MG63 (cell line): ENCODE data around the gene IL12A. TPM values are rescaled to one million over a fixed set of nuclear protein-coding genes. Genes with fewer than 3 reads are reported as not detected.

Source experiments
- DNase-seq: peaks from one replicate; pipeline ENCODE4 v3.0.0-alpha.2; 2020
- H3K27me3 ChIP-seq: fragments of 250-450 bp; sonication (Bioruptor Pico); 2 replicates; pipeline ENCODE4 v1.5.1; 2020; ENCODE audit warnings: mild to moderate bottlenecking, moderate library complexity
- H3K36me3 ChIP-seq: fragments of 250-450 bp; sonication (Bioruptor Pico); 2 replicates; pipeline ENCODE4 v1.5.1; 2020; ENCODE audit warnings: mild to moderate bottlenecking, moderate library complexity
- H3K4me3 ChIP-seq: fragments of 250-450 bp; sonication (Bioruptor Pico); 2 replicates; pipeline ENCODE4 v1.5.1; 2020; ENCODE audit warnings: mild to moderate bottlenecking, moderate library complexity
- H3K9me3 ChIP-seq: fragments of 250-450 bp; sonication (Bioruptor Pico); 2 replicates; pipeline ENCODE4 v1.5.1; 2020; ENCODE audit warnings: mild to moderate bottlenecking, moderate library complexity
- total RNA-seq: library from RNA; depleted of rRNA; stranded (reverse); fragments of >200 nt; shearing (Covaris generic); gene quantifications from 2 replicates; pipeline ENCODE4 v1.2.3, GENCODE V29; 2014; ENCODE audit warnings: low replicate concordance; rRNA removed

The IL12A gene
- total RNA-seq = 3.2 and 16.2 TPM in 2 replicates

DNA sequence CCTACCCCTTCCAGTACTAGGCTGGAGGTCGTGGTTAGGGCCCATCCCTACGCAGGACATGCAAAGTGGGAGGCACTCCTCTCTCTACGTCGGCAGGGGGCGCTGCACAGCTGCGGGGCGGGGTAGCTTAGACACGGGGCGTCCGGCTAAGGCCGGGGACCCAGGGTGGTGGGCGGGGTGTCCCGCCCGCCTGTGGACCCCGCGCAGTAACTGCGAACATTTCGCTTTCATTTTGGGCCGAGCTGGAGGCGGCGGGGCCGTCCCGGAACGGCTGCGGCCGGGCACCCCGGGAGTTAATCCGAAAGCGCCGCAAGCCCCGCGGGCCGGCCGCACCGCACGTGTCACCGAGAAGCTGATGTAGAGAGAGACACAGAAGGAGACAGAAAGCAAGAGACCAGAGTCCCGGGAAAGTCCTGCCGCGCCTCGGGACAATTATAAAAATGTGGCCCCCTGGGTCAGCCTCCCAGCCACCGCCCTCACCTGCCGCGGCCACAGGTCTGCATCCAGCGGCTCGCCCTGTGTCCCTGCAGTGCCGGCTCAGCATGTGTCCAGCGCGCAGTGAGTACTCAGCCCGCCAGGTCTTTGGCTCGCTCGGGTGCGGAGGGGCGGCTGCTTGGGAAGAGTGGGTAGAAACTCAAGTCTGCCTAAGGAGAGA lies at the start of gene IL12A:
IL12A (plus strand) TSS at position 219 of the 655 bp plus-strand sequence.
- H3K9me3 ChIP-seq = peaks cover 7% of the 10 kb centered on the region
- peak; percentile 89 for DNase-seq
- H3K4me3 ChIP-seq = peak within 1 kb of the TSS; percentile 86
- no peaks in the 10 kb centered on the region for H3K27me3 ChIP-seq
- peaks cover 30% of the 10 kb centered on the region for H3K36me3 ChIP-seq

DNA sequence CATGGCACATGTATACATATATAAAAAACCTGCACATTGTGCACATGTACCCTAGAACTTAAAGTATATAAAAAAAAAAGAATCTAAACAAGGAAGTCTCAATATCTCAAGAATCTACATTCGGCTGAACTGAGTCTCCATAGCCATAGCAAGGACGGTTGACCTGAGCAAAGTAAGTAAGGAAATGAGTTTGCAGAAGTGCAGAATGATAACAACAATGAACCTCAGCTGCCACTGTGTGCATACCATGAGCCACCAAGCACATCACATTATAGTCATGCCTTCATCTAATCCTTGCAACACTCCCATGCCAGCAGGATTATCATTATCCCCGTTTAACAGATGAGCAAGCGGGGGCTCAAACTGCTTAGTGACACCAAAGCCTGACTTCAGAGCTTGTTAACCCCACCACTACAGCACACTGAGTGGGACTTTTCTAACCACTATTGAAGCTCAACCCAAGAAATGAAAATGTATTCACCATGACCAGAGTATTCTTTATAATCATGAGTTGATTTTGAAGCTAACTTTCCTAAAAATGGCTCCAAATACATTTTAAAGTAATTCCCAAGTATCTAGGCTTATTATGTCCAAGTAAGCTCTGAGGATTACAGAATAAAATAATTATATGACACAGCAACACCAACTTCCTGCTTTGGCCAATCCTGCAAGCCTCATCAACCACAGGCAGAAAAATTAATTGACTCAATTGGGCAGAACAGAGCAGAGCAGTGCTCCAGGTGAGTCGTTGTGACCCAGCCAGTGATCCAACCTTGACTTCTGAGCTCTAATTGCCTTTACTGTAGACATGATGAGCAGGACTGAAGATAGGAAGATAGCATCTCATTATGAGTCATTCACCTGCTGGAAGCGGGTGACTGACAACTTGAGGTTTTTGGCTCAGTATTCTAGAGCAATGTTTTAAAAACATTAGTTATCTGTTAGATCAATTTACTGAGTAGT lies 47.3 kb upstream of the IL12A start:
- DNase-seq = no peak
- Histone ChIP-seq H3K4me3 (no peak overlapping the region), H3K27me3 (no peaks in the 10 kb centered on the region), H3K36me3 (no peaks in the 10 kb centered on the region), H3K9me3 (no peaks in the 10 kb centered on the region)

DNA sequence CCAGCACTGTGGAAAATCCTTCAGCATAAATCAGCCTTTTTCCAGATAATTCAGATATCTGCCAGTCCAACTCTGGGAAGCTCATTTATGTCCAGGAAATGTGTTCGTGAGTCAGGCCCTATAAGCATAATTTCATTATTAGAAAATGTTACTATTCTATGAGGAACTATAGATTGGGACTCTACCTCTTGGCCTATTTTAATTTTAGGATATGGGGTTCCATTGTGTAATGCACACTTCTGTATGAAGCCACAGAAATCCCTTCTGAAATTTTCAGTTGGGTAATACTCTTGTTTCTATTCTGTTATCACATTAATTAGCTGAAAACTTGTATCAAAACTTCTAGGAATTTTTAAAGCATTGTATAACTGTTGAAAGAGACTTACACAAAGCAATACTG lies 43.9 kb upstream of the IL12A start:
- Histone ChIP-seq H3K4me3 (no peak overlapping the region), H3K9me3 (no peaks in the 10 kb centered on the region), H3K36me3 (no peaks in the 10 kb centered on the region), H3K27me3 (no peaks in the 10 kb centered on the region)
- DNase-seq = no peak

DNA sequence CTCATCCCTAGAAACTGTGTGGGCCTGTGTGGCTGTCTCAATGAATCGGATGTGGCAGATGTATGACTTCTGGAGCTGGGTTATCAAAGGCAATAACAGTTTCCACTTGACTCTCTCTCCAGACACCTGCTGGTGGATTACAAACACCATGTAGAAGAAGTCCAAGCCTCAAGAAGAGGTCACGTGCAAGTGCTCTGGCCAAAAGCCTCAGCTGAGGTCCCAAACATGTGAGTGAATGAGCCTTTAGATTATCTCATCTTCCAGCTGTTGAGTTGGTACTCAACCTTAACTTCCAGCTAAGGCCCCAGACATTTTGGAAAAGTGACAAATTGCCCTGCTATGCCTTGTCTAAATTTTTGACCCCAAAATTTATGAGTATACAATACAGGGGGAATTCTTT lies 42.7 kb upstream of the IL12A start:
- no peaks in the 10 kb centered on the region for H3K9me3 ChIP-seq
- H3K27me3 ChIP-seq = no peaks in the 10 kb centered on the region
- no peak for DNase-seq
- no peaks in the 10 kb centered on the region for H3K36me3 ChIP-seq
- no peak overlapping the region for H3K4me3 ChIP-seq

DNA sequence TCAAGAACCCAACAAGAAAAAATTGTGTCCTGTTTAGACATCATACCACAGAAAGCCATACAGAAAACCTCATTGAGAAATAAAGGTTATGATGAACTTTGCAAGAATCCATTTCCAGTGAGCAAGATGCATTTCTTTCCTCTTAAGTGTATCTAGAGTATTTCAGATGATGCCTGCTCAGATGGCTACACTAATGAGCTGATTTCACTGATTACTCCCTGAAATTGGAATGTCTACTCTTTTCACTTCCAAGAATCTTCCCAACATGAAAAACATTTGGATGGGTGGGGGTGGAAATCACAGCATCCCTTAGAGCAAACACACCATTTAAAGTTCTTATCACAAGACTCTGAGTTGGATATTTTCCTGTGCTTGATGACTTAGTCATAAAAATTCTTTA lies 41.4 kb upstream of the IL12A start:
- no peak for DNase-seq
- no peaks in the 10 kb centered on the region for H3K27me3 ChIP-seq
- no peak overlapping the region for H3K4me3 ChIP-seq
- no peaks in the 10 kb centered on the region for H3K36me3 ChIP-seq
- no peaks in the 10 kb centered on the region for H3K9me3 ChIP-seq

DNA sequence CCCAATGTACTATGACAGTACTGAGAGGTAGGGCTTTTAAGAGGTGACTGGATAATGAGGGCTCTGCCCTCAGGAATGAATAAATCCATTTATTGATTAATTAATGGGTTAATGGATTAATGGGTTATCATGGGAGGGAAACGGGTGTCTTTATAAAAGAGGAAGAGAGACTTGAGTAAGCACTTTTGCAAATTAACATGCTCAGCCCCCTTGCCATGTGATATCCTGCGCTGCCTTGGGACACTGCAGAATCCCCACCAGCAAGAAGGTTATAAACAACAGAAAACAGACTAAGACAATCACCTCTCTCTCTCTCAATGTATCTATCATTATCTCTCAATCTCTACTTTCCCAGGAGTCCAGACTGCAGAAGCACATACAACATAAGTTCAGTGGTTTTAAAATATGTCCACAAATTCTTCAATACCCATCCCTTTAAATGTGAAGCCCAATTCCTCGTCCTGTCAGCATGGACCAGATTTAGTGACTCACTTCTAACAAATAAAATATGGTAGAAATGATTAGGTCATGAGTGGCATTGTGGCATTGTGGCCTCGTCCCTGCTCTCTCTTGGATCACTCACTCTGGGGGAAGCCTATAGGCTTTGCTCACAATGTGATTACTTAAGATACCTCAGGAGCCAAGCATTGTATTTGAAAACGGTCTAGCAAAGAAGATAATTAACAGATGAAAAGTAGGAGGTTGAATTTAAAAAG lies 40.0 kb upstream of the IL12A start:
- H3K4me3 ChIP-seq = no peak overlapping the region
- no peaks in the 10 kb centered on the region for H3K36me3 ChIP-seq
- no peaks in the 10 kb centered on the region for H3K9me3 ChIP-seq
- DNase-seq = no peak
- no peaks in the 10 kb centered on the region for H3K27me3 ChIP-seq

DNA sequence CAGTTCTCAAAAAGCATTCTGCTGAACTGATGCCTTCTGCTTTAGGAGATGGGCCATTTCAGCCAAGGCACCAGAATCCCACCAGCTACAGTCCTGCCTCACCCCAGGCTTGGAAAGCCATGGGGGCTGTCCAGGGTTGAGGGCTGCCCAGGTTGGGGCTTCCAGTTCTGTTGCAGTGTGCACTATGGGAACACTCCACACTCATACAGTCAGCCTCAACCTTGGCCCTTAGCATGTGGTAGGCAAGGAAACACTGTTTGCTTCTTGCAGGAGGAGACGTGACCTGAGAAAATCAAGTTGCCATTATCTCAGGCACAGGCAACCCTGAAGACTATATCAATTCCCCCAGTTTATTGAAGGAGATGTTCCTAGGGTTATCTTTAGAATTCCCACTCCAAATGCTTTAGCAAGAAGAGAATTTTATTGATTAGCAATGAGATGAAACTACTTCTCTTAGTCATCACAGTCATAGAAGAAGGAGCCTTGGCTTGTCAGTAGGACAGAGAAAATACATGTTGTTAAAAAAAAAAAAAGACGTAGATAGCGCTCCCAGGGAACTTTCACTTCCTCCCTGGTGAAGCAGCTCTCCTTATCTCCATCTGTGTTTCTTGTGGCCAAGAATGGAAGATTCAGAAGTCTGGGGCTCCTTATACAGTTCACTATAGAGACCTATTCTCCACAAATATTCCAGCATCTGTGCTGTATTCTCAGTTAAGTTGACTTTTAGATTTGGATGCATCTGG lies 38.3 kb upstream of the IL12A start:
- no peaks in the 10 kb centered on the region for H3K9me3 ChIP-seq
- no peaks in the 10 kb centered on the region for H3K36me3 ChIP-seq
- H3K4me3 ChIP-seq = no peak overlapping the region
- no peak for DNase-seq
- no peaks in the 10 kb centered on the region for H3K27me3 ChIP-seq

DNA sequence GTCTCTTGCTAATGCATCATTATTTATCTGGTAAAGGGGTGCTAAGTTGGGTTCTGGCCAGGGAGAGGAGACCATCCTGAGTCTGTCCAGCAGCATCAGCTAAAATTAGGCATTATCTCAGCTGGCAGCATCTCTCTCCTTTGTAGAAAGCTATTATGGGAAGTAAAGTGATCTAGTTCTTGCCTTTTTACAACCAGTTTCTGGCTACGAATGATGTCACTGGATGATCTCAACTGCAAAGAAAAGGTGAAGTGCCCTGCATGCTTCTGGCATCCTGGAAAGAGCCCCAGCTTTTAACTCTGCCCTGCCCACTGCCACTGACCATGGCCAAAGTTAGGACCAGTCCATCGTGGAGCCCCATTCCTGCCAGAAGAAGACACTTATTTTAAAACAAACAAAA lies 37.1 kb upstream of the IL12A start:
- Histone ChIP-seq H3K27me3 (no peaks in the 10 kb centered on the region), H3K9me3 (no peaks in the 10 kb centered on the region; the same call in 1 of the 2 replicates), H3K36me3 (no peaks in the 10 kb centered on the region), H3K4me3 (no peak overlapping the region)
- no peak for DNase-seq

DNA sequence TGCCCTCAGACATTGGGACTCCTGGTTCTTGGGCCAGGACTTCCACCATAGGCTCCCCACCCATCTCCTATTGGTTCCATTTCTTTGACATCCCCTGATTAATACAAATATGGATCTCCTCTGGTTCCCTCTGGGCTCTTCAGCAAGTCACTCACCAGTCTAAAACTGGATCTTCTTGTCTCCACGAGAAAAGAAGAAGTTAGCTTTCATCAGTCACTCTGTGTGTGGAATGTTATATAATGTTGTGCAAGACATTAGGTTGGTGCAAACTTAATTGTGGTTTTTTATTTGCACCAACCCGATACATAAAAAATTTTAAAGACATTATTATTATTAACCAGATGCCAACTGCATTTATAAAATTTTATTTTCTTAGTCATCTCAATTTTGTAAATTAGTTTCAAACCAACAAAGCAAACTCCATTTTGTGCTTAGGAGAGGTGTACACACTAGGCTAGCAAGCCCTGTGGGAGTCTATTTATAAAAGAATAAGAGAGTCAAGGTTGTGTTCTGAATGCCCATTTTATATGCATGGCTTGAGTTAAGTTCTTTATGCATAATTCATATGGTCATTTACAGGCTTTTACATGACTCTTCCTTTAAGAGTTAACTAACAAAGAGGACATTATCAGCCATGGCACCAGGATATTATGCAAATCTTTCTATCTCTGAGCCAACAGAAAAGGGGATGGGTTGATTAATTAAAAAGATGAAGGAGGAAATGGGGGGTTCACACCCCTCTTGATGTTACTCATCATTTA lies 35.1 kb upstream of the IL12A start:
- Histone ChIP-seq H3K36me3 (no peaks in the 10 kb centered on the region), H3K9me3 (no peaks in the 10 kb centered on the region; the same call in 1 of the 2 replicates), H3K27me3 (no peaks in the 10 kb centered on the region), H3K4me3 (no peak overlapping the region)
- no peak for DNase-seq

DNA sequence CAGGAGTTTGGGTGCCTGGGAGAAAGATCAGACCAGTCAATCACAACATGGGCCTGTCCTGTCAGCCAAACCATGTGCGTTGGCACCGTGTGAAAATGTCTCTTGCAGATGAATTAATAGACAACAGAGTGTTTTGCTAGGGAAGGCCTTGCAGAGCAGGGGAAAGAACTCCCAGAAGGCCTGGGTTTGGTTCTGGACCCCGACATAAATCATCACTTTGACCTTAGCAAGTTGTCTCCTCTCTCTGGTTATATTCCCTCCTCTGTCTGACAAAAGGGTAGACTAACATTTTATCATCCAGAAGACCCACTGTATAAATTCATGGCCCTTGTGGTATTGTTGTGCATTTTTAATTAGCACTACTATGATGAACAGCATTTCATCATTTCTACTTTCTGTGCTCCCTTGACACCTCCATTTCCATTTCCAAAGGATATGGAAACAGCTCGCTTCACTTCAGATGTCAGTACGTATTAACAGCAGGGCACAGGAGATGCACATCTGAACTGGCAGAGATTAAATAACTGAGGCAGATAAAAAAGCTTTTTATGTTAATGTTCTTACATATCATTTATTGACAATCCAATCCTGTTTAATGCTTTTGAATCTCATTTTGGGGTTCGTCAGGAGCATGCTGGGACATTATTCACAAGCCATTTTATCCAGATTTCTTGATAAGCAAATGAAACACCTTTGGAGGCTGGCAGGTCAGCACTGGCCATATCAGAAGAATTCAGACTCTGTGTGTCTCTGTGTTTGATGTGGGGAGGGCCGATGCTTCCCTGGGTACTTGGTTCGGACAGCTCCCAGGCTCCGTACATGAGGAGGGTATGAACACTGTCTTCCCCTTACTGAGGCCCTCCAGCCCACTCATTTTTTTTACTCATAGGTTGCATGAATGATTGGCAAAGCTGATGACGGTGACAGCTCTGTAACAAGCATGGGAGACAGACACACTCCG lies 28.2 kb upstream of the IL12A start:
- DNase-seq = no peak
- H3K4me3 ChIP-seq = no peak overlapping the region
- H3K27me3 ChIP-seq = no peaks in the 10 kb centered on the region
- H3K9me3 ChIP-seq = no peaks in the 10 kb centered on the region; the same call in 1 of the 2 replicates
- no peaks in the 10 kb centered on the region for H3K36me3 ChIP-seq

DNA sequence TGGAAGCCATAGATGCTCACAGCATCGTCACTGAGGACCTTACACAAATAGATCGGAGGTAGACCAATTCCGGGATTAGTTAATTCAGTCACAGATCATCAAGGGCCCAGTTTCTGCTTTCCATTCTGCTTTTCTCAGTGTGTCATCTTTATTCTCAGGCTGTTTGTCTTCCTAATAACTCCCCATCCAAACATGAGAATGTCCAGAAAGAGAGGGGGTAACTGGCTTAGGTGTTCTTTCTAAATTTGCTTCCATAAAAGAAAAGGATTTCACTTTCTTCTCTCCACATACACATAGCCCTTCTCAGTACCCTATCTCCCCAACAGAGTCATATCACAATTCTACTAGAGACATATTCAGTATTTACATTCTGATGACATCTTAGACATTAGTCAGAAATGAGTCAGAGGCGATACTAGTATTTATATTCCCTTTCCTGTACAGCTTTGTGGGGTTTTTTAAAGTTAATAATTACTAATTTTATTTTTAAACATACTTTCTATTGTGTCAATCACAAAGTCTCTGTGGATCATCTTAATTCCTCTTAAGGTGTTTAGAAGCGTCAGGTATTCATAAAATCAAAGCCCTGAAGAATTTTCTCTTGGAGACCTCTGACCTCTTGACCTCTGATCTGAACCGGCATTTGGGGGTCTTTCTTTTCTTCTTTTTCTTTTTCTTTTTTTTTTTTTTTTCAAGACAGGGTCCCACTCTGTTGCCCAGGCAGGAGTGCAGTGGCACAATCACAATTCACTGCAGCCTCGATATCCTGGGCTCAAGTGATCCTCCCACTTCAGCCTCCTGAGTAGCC lies 24.3 kb upstream of the IL12A start:
- no peak for DNase-seq
- no peaks in the 10 kb centered on the region for H3K9me3 ChIP-seq
- no peaks in the 10 kb centered on the region for H3K27me3 ChIP-seq
- H3K4me3 ChIP-seq = no peak overlapping the region
- H3K36me3 ChIP-seq = no peaks in the 10 kb centered on the region

DNA sequence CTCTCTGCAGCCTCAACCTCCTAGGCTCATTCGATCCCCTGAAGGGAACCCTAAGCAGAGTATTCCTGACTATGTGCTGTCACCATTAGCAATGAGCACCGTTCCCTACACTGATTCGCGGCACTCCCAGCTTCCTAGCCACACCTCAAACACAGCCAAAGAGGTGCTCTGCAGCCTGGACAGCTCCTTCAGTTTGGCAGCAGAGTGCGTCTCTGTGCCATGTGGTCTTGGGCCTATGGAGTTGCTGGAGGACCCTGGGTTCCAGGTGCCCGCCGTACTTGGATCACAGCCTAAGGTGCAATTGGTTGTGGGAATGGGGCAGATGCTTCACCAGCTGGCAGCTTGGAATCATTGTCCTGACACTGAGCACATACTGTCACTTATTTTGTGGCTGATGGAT lies 17.3 kb upstream of the IL12A start:
- Histone ChIP-seq H3K4me3 (no peak overlapping the region), H3K27me3 (no peaks in the 10 kb centered on the region)

DNA sequence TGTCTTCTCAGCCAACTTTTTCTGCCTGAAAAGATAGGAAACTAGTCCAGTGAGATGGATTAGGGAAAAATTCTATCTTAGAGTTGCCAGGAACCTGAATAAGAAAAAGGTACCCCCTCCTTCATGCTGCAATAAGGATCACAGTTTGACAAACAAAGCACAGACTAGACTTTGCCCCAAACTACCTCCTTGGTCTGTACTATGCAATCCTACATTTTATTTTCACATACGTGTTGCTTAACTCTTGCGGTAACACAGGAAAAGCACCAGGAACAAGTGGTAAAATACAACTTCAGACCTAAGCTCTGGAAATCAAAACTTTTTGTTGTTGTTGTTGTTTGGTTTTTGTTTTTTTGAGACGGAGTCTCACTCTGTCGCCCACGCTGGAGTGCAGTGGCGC lies 11.3 kb upstream of the IL12A start:
- Histone ChIP-seq H3K27me3 (no peaks in the 10 kb centered on the region), H3K36me3 (no peaks in the 10 kb centered on the region), H3K4me3 (no peak overlapping the region), H3K9me3 (peaks cover 23% of the 10 kb centered on the region)
- no peak for DNase-seq

More for the DNA sequence above, 17.3 kb upstream of the IL12A start:
- no peak for DNase-seq
- Histone ChIP-seq H3K9me3 (no peaks in the 10 kb centered on the region), H3K36me3 (no peaks in the 10 kb centered on the region)

DNA sequence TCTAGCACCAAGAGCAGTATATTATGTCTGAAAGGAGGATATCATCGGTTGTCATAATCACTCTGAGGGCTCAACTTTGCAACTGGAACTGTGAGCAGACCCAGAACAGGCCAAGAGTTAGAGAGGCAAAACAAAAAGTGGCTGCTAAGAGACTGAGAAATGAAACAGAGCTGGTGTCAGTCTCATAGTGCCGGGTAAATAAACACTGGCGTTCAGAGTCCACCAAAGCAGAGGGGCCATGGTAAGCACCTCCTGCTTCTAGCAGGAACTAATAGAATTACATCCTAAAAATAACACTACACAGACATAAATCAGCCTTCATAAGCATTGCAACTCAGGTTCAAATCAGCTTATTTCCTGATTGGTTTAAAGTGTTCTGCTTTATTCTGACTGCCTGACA lies 10.3 kb upstream of the IL12A start:
- no peak for DNase-seq
- H3K36me3 ChIP-seq = no peaks in the 10 kb centered on the region
- no peak overlapping the region for H3K4me3 ChIP-seq
- H3K27me3 ChIP-seq = no peaks in the 10 kb centered on the region
- peaks cover 23% of the 10 kb centered on the region for H3K9me3 ChIP-seq
